ENCODE results near the gene EMC10.

- TF ChIP-seq EZH2phosphoT487 (IDR thresholded peaks at IDR 0.05; ENCODE audit: borderline replicate concordance, low read depth, low read length) (no peak), CTCF (conservative IDR thresholded peaks at IDR 0.05; ENCODE audit: low read length) (no peak)
Measured at GRCh38 chr19:50516964-50517703, 40.8 kb downstream of the EMC10 start.
